ENCODE measurements around the gene MUC13.

MUC13 gene

GRCh38 chr3:124926426-124927101 lies 8.0 kb downstream of the MUC13 start:
- ChIA-PET POLR2A (no interaction called here), CTCF (interaction anchor here (0.6 to 0.7 kb wide), 2 partner anchors 17 to 236 kb away, joined by 3 to 6 read pairs; no protein-coding TSS in a partner anchor)
- DNase-seq (ENCODE audit: extremely low spot score), result no peak
- TF ChIP-seq L3MBTL2 (conservative IDR thresholded peaks at IDR 0.05) (no peak), SUZ12 (IDR thresholded peaks at IDR 0.05) (no peak), PKNOX1 (IDR thresholded peaks at IDR 0.05) (no peak), FOXM1 (IDR thresholded peaks at IDR 0.05; ENCODE audit: borderline replicate concordance) (no peak), SP1 (IDR thresholded peaks at IDR 0.05) (no peak), FOXK2 (IDR thresholded peaks at IDR 0.05) (no peak), LEF1 (IDR thresholded peaks at IDR 0.05; ENCODE audit: borderline replicate concordance) (no peak), ELF4 (IDR thresholded peaks at IDR 0.05) (no peak), TARDBP (IDR thresholded peaks at IDR 0.05) (no peak), NFRKB (IDR thresholded peaks at IDR 0.05) (no peak), CTBP1 (IDR thresholded peaks at IDR 0.05; ENCODE audit: borderline replicate concordance) (no peak), BHLHE40 (IDR thresholded peaks at IDR 0.05; ENCODE audit: borderline replicate concordance) (no peak), FOXA1 (IDR thresholded peaks at IDR 0.05) (no peak), HDGF (IDR thresholded peaks at IDR 0.05; ENCODE audit: borderline replicate concordance) (no peak), ARNT (IDR thresholded peaks at IDR 0.05) (no peak), ZNF384 (IDR thresholded peaks at IDR 0.05) (no peak)

GRCh38 chr3:124924741-124925140 lies 9.8 kb downstream of the MUC13 start:
- no peak for DNase-seq (ENCODE audit: extremely low spot score)
- TF ChIP-seq PKNOX1 (IDR thresholded peaks at IDR 0.05) (no peak), TARDBP (IDR thresholded peaks at IDR 0.05) (no peak), CTBP1 (IDR thresholded peaks at IDR 0.05; ENCODE audit: borderline replicate concordance) (no peak), HDGF (IDR thresholded peaks at IDR 0.05; ENCODE audit: borderline replicate concordance) (no peak), ZNF384 (IDR thresholded peaks at IDR 0.05) (no peak), L3MBTL2 (conservative IDR thresholded peaks at IDR 0.05) (no peak), BHLHE40 (IDR thresholded peaks at IDR 0.05; ENCODE audit: borderline replicate concordance) (no peak), FOXK2 (IDR thresholded peaks at IDR 0.05) (no peak), SUZ12 (IDR thresholded peaks at IDR 0.05) (no peak), FOXM1 (IDR thresholded peaks at IDR 0.05; ENCODE audit: borderline replicate concordance) (no peak), ELF4 (IDR thresholded peaks at IDR 0.05) (no peak), ARNT (IDR thresholded peaks at IDR 0.05) (no peak), SP1 (IDR thresholded peaks at IDR 0.05) (no peak), NFRKB (IDR thresholded peaks at IDR 0.05) (no peak), FOXA1 (IDR thresholded peaks at IDR 0.05) (no peak), LEF1 (IDR thresholded peaks at IDR 0.05; ENCODE audit: borderline replicate concordance) (no peak)
- ChIA-PET CTCF (interaction anchor here (1.4 kb wide), 1 partner anchor 661 kb away, joined by 4 read pairs; no protein-coding TSS in a partner anchor), POLR2A (no interaction called here)

GRCh38 chr3:124923833-124924232 lies 10.7 kb downstream of the MUC13 start:
- CTCF ChIA-PET, result interaction anchor here (0.6 to 1.4 kb wide), 2 partner anchors 23 to 662 kb away, joined by 3 to 4 read pairs; no protein-coding TSS in a partner anchor
- POLR2A ChIA-PET, result no interaction called here
- DNase-seq (ENCODE audit: extremely low spot score), result no peak
- TF ChIP-seq ARNT (IDR thresholded peaks at IDR 0.05), result no peak
- no peak for TF ChIP-seq CTBP1 (IDR thresholded peaks at IDR 0.05; ENCODE audit: borderline replicate concordance)
- TF ChIP-seq PKNOX1 (IDR thresholded peaks at IDR 0.05), result no peak
- no peak for TF ChIP-seq TARDBP (IDR thresholded peaks at IDR 0.05)
- TF ChIP-seq SUZ12 (IDR thresholded peaks at IDR 0.05), result no peak
- no peak for TF ChIP-seq FOXA1 (IDR thresholded peaks at IDR 0.05)
- TF ChIP-seq HDGF (IDR thresholded peaks at IDR 0.05; ENCODE audit: borderline replicate concordance), result no peak
- no peak for TF ChIP-seq L3MBTL2 (conservative IDR thresholded peaks at IDR 0.05)
- no peak for TF ChIP-seq ZNF384 (IDR thresholded peaks at IDR 0.05)
- TF ChIP-seq SP1 (IDR thresholded peaks at IDR 0.05), result no peak
- no peak for TF ChIP-seq FOXM1 (IDR thresholded peaks at IDR 0.05; ENCODE audit: borderline replicate concordance)
- TF ChIP-seq LEF1 (IDR thresholded peaks at IDR 0.05; ENCODE audit: borderline replicate concordance), result no peak
- TF ChIP-seq BHLHE40 (IDR thresholded peaks at IDR 0.05; ENCODE audit: borderline replicate concordance), result no peak

- POLR2A ChIA-PET, result no interaction called here
- DNase-seq (ENCODE audit: extremely low spot score), result no peak
- TF ChIP-seq SP1 (IDR thresholded peaks at IDR 0.05), result no peak
- TF ChIP-seq ZNF384 (IDR thresholded peaks at IDR 0.05), result no peak
- TF ChIP-seq SUZ12 (IDR thresholded peaks at IDR 0.05), result no peak
- TF ChIP-seq NFRKB (IDR thresholded peaks at IDR 0.05), result no peak
- no peak for TF ChIP-seq HDGF (IDR thresholded peaks at IDR 0.05; ENCODE audit: borderline replicate concordance)
- no peak for TF ChIP-seq L3MBTL2 (conservative IDR thresholded peaks at IDR 0.05)
- CTCF ChIA-PET, result interaction anchor here (0.7 kb wide), 1 partner anchor 1326 kb away, joined by 3 read pairs; no protein-coding TSS in a partner anchor
Measured at GRCh38 chr3:124920718-124921117, 13.8 kb downstream of the MUC13 start.

GRCh38 chr3:124919756-124920155 lies 14.8 kb downstream of the MUC13 start:
- no peak for DNase-seq (ENCODE audit: extremely low spot score)
- POLR2A ChIA-PET, result no interaction called here
- TF ChIP-seq BHLHE40 (IDR thresholded peaks at IDR 0.05; ENCODE audit: borderline replicate concordance) (no peak), ARNT (IDR thresholded peaks at IDR 0.05) (no peak), FOXK2 (IDR thresholded peaks at IDR 0.05) (no peak), HDGF (IDR thresholded peaks at IDR 0.05; ENCODE audit: borderline replicate concordance) (no peak), TARDBP (IDR thresholded peaks at IDR 0.05) (no peak), L3MBTL2 (conservative IDR thresholded peaks at IDR 0.05) (no peak), SUZ12 (IDR thresholded peaks at IDR 0.05) (no peak), PKNOX1 (IDR thresholded peaks at IDR 0.05) (no peak), CTBP1 (IDR thresholded peaks at IDR 0.05; ENCODE audit: borderline replicate concordance) (no peak), FOXA1 (IDR thresholded peaks at IDR 0.05) (no peak), LEF1 (IDR thresholded peaks at IDR 0.05; ENCODE audit: borderline replicate concordance) (no peak), FOXM1 (IDR thresholded peaks at IDR 0.05; ENCODE audit: borderline replicate concordance) (no peak), ELF4 (IDR thresholded peaks at IDR 0.05) (no peak), SP1 (IDR thresholded peaks at IDR 0.05) (no peak), NFRKB (IDR thresholded peaks at IDR 0.05) (no peak), ZNF384 (IDR thresholded peaks at IDR 0.05) (no peak)
- CTCF ChIA-PET, result interaction anchor here (0.7 kb wide), 1 partner anchor 1327 kb away, joined by 3 read pairs; no protein-coding TSS in a partner anchor

Data from HEK293T (cell line).